HG03521 (cell line): ENCODE results near the gene RNF207.

Source experiments
- ATAC-seq: cut with Tn5 transposase; IDR thresholded peaks from one replicate; pipeline ENCODE4 v1.9.1; 2021; ENCODE audit warnings: mild to moderate bottlenecking, moderate library complexity; ENCODE audit not compliant: unreplicated experiment

RNF207 gene

DNA sequence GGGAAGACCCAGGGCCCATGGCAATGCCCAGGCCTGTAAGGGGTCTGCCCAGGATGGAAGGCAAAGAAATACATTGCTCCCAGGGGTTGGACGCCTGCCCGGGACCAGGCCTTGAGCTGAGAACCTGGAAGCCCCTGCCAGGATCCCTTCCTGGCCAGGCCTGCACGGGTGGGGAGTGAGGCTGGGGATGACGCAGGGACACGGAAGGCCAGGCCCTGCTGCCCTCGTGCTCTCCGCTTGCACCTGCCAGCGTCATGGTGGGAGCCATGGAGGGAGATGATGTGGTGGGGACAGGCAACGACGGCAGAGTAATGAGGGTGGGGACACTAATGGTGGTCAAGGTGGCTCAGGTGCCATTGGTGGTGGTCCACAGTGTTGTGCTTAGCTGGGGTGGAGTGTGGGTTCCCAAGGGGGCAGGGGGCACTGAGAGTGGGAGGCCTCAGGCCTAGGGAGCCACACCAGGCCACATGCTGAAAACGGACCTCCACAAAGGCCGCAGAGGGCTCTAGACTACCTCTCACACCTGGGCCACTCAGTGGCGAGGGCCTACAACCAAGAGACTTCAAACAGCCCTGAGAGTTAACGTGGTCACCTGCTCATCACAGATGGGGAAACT lies 42.4 kb downstream of the RNF207 start:
- no peak for ATAC-seq

- ATAC-seq, result no peak
These were observed 43.2 kb downstream of the RNF207 start for GRCh38 chr1:6248932-6249738.

DNA sequence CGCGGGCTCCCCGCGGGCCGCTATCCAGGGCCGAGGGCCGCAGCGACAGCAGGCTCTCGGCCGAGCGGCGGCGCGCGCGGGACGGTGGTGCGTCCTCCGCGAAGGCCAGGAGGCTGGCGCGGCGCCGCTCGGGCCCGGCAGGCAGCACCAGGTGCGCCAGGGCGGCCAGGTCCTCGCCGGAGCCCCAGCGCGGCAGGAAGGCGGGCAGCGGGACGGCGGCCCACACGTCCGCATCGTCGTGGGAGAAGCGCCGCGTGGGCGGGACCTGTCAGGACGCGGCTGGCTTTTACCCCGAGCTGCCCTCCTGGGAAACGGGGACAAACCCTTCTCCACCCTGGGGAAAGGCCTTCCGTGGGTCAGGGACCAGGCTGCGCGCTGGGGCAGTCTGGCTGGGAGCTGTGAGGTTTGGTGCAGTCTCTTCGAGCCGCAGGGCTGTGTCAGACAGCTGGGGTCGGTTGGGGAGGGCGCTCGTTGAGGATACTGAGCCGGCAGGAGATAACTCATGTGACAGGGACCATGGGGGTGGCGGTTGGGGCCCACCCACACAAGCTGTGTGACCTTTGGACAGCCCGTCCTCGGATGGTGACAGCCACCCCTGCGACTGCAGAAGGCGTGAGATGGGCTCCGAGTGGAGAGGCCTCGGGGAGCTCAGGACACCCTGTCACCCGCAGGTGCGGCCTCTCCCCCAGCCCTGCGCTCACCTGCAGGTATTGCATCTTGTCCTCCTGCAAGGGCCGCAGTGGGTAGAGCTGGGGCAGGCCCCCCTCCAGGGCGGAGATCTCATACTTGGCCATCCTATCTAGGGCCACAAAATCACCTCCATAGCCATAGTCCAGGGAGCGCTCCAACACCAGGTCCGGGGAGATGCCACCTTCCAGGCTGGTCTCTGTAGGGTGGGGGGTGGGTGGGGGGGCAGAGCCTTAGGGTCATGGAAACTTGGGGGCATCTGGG lies 44.1 kb downstream of the RNF207 start:
- no peak for ATAC-seq

- no peak for ATAC-seq
These were observed 45.3 kb downstream of the RNF207 start for GRCh38 chr1:6251233-6251632.

- ATAC-seq, result no peak
These were observed 45.9 kb downstream of the RNF207 start for GRCh38 chr1:6251681-6252373.

DNA sequence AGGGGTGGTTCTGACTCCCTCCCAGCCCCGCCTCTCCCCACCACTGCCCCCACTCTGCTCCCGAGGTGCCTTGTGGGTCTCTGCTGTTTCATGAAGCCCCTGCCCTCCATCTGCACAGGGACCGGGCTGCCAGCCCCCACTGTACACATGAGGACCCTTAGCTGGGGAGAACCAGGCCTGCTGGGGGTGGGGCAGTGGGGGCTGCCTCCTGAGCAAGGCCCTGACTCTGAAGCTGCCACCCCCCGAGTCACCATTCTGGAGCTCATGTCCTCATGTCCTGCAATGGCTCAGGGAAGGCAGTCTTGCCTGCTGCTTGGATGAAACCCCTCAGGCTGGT lies 46.4 kb downstream of the RNF207 start:
- no peak for ATAC-seq

- ATAC-seq, result no peak
These were observed 47.5 kb downstream of the RNF207 start for GRCh38 chr1:6253380-6253779.

DNA sequence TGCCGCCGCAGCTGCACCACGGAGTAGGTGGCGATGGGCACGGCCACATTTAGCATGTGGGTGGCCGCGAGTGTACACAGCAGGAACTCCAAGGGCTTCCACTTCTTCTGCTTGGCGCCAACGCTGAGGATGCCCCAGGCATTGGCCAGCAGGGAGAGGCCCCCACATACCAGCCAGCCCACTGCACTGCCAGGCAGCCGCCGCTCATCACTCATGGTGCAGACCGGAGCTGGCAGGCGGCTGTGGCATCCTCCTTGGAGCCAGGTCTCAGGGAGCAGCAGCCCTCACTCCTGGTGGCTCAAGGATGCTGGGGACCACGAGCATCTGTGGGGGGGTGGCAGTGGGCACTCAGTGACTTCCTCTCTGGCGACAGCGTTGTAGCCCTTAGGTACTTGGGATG lies 48.8 kb downstream of the RNF207 start:
- no peak for ATAC-seq

- ATAC-seq, result no peak
These were observed 50.7 kb downstream of the RNF207 start for GRCh38 chr1:6256645-6257044.

DNA sequence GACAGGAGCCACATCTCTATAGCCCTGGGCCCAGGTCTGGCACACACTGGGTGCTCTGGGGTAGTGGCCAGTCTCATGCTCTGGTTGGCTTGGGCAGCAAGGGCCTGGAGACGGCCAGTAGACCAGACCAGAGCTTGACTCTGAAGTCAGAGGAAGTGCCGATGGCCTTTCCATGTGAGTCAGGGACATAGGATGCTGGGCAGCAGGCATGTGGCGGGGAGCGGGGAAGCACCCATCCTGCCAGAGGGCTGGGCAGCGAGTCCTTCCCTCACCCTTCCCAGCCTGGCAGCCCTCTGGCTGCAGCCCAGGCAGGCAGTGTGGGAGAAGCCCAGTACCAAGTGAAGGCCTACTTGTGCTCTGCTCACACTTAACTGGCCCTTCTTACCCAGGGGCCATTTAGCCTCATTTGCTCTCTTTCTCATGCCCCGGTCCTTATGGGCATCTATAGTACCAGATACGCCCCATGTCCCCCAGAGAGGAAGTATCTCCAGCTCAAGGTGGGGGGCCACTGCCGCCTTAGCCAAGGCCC lies 51.7 kb downstream of the RNF207 start:
- ATAC-seq, result no peak

- ATAC-seq, result no peak
These were observed 52.8 kb downstream of the RNF207 start for GRCh38 chr1:6258675-6259074.

- ATAC-seq, result peak; percentile 55
These were observed 53.8 kb downstream of the RNF207 start for GRCh38 chr1:6259491-6260362.

DNA sequence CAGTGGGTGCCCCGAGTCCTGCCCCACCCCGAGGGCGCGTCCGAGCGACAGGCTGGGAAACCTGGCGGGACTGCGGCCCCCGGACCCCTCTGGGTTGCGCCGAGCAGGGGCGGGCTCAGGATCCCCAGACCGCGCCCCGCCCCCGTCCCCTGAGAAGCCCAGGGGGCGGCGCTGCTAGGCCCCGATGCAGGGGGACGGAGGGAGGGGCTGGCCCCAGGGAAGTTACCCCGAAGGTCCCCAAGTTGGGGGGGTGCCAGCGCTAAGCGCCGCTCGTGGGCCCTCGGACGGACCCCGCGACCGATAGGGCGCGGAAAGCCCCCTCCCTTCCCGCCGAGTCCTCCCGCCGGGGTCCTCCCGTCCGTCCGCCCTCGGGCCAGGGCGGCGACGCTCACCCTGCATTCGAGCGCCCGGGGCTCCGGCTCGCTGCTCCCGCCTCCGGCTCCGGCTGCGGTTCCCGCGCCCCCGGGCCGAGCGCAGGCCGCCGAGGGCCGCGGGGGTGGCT lies 54.6 kb downstream of the RNF207 start:
- ATAC-seq, result no peak

GRCh38 chr1:6260961-6261614 lies 55.2 kb downstream of the RNF207 start, which contains the start of gene GPR153:
TSS of gene GPR153 (minus strand) at chr1:6261098. CDS start at chr1:6254905, 6,193 bp downstream.
- no peak for ATAC-seq

DNA sequence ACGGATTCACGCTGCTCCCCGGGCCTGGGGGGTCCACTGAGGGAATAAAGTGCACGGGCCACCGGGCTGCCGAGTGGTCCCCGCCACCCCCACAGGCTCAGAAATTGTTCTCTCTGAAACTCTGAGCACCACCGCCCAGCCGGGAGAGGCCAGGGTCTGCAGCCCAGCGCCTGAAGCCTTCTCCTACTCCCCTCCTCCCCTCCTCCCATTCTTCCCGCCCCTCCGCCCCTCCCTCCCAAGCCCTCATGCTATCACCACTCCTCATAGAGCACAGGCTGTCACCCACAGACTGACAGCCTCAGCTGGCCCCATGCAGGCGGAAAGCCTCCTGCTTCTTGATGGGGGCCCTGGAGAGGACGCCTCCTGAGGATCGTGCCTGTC lies 55.7 kb downstream of the RNF207 start:
- ATAC-seq, result no peak

DNA sequence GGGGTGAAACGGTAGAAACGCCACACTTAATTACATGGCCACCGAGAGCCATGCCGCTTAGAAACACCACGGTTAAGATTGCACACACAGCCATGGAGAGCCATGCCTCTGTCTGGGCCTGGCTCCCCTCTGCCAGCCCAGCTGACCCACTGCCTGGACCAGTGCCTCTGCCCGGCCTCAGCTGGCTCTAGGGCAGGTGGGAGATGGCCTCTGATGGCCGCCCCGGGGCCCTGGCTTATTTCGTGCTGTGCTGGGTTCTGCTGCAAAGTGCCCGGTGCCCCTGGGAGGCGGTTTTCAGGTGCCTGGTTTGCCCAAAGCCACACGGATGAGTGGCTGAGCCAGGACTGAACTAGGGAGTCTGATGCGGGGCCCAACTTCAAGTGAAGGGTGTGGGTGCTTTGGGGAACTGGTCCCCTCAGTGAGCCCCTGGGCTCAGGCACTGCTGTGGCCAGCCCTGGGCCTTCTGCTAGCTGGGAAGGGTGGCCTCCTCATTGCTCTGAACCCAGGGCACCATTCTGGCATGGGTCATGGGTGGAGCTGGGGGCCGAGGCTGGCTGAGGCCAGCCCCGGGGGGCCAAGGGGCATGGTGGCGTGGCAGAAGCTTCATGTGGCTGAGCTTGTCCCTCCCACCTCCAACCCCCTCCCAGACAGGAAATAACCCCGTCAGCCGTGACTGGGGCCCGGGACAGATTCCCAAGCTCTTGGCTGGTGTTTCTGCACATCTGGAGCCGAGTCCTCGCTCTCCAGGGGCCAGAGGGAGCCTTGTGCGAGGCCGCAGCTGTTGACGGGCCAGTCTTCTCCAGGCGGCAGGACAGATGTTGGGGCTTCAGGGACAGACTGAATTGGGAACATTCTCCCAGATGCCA lies 56.9 kb downstream of the RNF207 start:
- no peak for ATAC-seq

DNA sequence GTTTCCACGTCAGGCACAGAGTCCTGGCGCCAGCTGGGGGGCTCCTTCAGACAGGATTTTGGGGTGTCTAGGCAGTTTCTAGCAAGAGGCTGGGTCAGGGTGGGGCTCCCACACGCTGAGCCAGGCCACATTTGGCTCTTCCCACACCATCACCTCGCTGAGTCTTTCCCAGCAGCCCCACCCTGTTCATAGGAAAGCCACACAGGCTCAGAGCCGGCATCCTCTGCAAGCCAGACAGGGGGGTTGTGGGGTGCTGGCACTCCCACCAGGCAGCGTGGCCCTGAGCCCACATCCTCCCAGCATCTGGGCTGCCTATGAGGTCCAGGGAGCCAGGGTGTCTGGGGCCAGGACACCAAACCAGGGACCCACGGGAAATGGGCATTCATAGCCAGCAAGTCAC lies 57.8 kb downstream of the RNF207 start:
- ATAC-seq, result no peak

DNA sequence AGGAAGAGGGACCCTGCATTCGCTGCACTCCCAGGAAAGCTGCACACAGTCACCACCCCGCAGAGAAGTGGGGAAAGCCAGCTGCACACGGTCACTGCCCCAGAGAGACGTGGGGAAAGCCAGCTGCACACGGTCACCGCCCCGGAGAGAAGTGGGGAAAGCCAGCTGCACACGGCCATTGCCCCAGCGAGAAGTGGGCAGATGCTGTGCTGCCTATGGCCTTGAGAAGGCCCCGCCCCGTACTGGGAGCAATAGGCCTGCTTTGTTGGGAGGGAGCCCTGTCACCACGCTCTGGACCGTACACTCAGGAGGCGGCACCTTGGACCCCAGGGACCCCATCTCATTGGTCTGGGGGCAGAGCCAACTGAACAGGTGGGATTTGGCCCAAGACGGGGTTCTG lies 59.2 kb downstream of the RNF207 start:
- no peak for ATAC-seq
